Astrocyte (in vitro differentiated cells and primary cell): ENCODE results near the gene CCDC137.

Experiments
- CTCF ChIP-seq: IDR thresholded peaks from 2 replicates; pipeline ENCODE4 v1.5.1; 2011; ENCODE audit warnings: low read depth, mild to moderate bottlenecking, inconsistent platforms, low read length, moderate library complexity; ENCODE audit not compliant: insufficient read depth
- EZH2 ChIP-seq: IDR thresholded peaks from 2 replicates; pipeline ENCODE4 v1.6.1; 2012; ENCODE audit warnings: mild to moderate bottlenecking, low read length, inconsistent platforms; ENCODE audit not compliant: insufficient read depth

GRCh38 chr17:81631482-81631881 is 35.1 kb upstream of the CCDC137 start:
- no peak for TF ChIP-seq CTCF
- no peak for TF ChIP-seq EZH2
